H54 (cell line): ENCODE measurements around the gene TAS2R46.
"Not testable (repeated sequence)": the region's sequence is repeated elsewhere in the genome, so short reads cannot be mapped to it uniquely, and the experiment has no call there.

Experiments used
- DNase-seq: peaks from one replicate; pipeline ENCODE4 v3.0.0; 2011; ENCODE audit warnings: low spot score, mixed read lengths; ENCODE audit not compliant: insufficient read length
- FAIRE-seq: peaks from 3 replicates; lab custom pipeline; 2011; peaks lifted over from hg19 to GRCh38; lab: Jason Lieb, UNC
- POLR2A ChIP-seq: IDR thresholded peaks from 2 replicates; pipeline ENCODE4 v1.6.1; 2011; ENCODE audit warnings: low read depth, mild to moderate bottlenecking, low read length

TAS2R46 gene

DNA sequence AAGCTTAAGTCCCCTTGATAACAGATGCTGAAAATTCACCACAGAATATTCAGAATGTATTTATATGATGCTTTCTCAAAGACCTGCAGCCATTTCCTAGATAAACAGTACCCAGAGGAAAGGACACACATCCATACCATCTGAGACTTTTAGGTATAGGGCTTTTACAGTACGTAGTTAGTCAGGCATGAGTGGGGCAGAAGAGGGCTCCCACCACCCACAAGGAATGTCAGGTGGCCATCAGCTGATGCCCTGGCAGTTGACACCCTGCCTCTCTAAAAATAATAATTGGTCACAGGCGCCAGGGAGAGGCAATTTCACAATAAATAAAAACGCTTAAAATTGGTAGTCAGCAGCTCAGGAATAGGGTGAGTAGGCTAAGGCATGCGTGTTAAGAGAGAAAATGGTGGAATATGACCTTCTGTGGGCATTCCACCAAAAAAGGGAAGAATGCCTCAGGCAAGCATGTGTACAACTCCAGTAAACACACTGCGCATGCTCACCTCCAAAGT is 7.8 kb upstream of the TAS2R46 start:
- no peak for TF ChIP-seq POLR2A
- DNase-seq, result no peak
- FAIRE-seq, result no peak

DNA sequence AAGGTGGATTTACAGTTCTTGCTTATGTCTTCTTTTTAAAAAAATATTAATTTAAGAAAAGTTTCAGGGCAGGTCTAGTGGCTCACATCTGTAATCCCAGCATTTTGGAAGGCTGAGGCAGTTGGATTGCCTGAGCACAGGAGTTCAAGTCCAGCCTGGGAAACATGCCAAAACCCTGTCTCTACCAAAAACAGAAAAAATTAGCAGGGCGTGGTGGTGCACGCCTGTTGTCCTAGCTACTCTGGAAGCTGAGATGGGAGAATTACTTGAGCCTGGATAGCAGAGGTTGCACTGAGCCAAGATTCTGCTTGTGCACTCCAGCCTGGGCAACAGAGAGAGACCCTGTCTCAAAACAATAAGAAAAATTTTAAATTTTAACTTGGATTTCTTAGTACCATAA is 5.4 kb upstream of the TAS2R46 start:
- DNase-seq, result no peak
- no peak for FAIRE-seq
- TF ChIP-seq POLR2A, result no peak

DNA sequence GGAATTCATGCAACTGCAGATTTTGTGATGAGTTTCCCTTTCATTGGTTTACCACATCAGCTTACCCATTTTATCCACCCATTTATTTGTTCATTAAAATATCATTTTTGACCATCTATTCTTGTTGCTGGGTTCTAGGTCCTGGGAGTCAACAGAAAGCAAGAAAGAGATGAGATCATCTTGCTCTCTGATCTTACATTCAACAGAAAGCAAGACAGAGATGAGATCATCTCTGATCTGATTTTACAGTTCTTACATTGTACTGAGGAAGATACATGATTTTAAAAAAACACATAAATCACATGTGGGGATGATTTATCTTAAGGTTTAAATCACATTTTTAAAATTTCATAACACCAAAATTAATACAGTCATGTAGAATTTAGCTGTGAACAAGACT is 2.3 kb downstream of the TAS2R46 start:
- DNase-seq (no peak), FAIRE-seq (peak; percentile 45)
- no peak for TF ChIP-seq POLR2A

DNA sequence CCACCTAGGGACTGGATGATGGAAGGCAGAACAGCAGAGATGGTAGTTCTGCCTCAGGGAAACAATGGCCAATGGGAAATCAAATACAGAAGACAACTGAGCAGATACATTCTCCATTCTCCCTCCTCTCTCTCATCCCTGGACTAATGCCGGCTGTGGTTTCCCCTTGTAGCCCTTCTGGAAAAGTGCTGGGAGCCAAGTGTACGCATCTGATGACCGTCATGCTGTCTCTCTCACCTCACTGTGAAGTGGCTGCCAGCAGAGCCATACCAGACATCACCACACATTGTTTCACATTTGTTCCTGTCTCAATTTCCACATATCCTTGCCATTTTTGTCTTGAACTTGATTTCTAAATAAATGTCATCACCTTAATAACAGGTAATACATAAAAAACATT is 3.1 kb downstream of the TAS2R46 start:
- no peak for TF ChIP-seq POLR2A
- no peak for DNase-seq
- FAIRE-seq, result peak; percentile 6

DNA sequence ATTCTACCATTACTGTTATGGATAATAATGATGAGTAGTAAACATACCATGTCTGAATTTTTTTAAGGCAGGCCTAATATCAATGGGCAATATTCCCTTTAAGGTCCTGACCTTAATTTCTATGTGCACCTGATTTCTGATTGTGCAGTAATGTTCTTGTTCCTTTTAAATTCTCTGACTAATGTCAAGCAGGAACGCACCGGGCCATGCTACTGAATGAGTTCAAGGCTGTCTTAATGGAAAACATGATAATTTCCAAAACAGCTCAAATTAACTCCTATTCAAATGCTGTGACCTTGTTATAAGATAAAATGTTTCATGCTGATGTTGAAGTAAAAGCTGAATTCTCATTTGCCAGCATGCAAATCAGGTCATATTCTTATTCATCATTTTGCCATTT is 6.8 kb downstream of the TAS2R46 start:
- TF ChIP-seq POLR2A, result no peak
- FAIRE-seq (peak; percentile 30), DNase-seq (no peak)

DNA sequence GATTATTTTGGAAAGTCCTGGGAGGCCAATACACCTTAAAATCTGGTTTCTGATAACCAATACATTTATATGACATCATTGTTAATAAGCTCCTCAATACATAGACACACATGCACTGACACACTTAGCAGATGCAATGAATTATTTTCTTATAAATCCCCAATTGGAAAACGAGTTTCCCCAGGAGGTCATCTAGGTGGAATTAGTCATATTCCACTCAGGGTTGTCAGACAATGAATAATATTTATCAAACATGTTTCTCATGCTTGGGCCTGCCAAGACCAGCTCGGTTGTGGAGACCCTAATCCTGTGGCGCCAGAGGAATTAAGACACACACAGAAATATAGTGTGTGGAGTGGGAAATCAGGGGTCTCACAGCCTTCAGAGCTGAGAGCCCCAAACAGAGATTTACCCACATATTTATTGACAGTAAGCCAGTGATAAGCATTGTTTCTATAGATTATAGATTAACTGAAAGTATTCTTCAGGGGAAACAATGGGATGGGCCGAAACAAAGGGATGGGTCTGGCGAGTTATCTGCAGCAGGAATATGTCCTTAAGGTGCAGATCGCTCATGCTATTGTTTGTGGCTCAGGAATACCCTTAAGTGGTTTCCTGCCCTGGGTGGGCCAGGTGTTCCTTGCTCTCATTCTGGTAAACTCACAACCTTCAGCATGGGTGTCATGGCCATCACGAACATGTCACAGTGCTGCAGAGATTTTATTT is 12.1 kb downstream of the TAS2R46 start:
- not testable (repeated sequence) for FAIRE-seq, DNase-seq

DNA sequence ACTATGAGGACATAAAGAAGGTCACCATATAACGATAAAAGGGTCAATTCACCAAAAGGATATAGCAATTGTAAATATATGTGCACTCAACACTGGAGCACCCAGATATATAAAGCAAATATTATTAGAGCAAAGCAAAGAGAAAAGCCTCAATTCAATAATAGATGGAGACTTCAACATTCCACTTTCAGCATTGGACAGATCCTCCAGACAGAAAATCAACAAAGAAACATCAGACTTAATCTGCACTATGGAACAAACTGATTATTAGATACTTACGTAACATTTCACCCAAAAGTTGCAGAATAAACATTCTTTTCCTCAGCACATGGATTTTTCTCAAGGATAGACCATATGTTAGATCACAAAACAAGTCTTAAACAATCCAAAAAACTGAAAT is 20.7 kb downstream of the TAS2R46 start:
- not testable (repeated sequence) for FAIRE-seq, DNase-seq

DNA sequence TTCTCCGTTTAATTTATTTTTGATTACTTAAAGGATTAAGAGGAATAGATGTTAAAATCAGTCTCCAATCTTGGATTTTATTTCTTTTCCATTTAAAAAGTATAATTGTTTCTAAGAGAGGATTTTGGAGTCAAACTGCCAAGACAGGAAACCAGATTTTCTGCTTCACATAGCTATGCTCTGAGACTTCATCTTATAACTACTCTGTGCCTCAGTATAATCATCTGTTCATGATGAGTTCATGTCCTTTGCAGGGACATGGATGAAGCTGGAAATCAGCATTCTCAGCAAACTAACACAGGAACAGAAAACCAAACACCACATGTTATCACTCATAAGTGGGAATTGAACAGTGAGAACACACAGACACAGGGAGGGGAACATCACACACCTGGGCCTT is 21.9 kb downstream of the TAS2R46 start:
- DNase-seq, result no peak
- peak; percentile 61 for FAIRE-seq
- TF ChIP-seq POLR2A, result no peak

DNA sequence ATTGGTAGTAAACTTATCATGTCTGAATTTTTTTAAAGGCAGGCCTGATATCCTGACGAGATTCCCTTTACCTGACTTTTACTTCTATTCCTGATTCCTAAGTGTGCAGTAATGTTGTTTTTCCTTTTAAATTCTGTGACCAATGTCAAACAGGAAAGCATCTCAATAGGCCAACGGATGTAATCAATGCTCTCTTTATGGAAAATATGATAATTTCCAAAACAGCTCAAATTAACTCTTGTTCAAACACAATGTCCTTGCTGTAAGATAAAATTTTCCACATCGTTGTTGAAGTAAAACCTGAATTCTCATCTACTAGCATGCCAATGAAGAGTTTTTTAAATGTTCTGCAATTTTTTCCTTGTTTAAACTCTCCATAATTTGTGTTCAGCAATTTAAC is 22.9 kb downstream of the TAS2R46 start:
- DNase-seq (no peak), FAIRE-seq (peak; percentile 36)
- no peak for TF ChIP-seq POLR2A

DNA sequence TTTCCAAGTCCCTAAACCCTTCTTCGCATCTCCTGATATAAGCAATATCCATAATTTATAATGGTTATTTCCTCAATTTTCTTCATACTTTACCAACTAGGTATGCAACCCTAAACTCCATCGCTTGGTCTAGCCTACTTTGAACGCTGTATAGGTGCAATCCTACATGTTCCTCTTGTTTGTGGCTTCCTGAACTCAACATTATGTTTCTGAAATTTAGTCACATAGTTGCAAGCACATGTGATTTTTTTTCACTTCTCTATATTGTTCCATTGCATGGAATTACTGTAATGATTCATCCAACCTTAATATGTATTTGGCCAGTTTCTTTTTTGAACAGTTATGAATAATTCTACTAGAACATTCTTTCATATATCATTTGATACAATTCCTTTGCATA is 28.1 kb downstream of the TAS2R46 start:
- FAIRE-seq, DNase-seq: not testable (repeated sequence)

DNA sequence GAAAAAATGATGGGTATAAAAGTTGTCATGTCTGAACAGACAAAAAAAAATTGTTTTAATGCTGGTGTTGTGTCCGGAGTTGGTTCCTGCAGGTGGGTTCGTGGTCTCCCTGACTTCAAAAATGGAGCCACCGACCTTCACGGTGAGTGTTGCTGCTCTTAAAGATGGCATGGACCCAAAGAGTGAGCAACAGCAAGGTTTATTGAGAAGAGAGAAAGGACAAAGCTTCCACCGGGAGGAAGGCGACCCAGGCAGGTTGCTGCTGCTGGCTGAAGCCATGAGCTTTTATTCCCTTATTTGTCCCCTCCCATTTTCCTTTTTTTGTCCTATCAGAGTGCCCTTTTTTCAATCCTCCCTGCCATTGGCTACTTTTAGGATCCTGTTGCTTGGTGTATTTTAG is 30.8 kb downstream of the TAS2R46 start, which contains the start of gene TAS2R31:
Gene TAS2R31 (minus strand): TSS at position 101 of the 400 bp plus-strand sequence. CDS start 72 bp downstream, at position 29.
- TF ChIP-seq POLR2A, result no peak
- no peak for FAIRE-seq
- no peak for DNase-seq

DNA sequence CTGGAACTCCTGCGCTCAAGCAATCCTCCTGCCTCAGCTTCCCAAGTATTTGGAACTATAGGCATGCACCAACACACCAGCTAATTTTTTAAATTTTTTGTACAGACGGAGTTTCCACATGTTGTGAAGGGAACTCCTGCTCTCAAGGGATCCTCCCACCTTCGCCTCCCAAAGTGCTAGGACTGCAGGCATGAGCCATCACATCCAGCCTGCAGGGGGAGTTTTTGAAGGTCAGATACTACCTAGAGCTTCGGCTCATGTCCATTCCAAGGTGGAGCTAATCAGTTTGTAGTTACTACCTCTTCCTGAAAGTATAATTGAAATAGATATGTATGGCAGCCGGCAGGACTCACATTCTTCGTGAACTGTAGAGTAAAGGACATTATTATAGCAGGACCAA is 36.0 kb downstream of the TAS2R46 start:
- DNase-seq, result no peak
- FAIRE-seq, result no peak
- TF ChIP-seq POLR2A, result no peak

DNA sequence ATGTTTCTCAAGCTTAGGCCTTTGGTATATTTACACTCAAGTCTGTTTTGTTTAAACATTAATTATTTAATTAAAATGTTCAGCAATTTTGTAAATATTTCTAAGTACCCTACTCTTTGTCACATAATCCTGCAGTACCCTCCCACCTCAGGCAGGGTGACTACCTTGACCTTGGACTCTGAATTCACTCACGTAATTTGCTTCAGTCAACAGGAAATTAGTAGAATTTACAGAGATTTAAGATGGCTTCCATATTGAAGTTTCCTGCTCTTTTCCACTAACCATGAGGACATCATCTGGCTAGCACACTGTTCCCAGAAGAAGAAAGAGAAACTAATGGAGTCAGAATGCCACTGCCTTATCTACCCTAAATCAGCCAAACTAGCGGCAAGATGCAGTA is 38.7 kb downstream of the TAS2R46 start:
- no peak for DNase-seq
- FAIRE-seq, result no peak
- no peak for TF ChIP-seq POLR2A

DNA sequence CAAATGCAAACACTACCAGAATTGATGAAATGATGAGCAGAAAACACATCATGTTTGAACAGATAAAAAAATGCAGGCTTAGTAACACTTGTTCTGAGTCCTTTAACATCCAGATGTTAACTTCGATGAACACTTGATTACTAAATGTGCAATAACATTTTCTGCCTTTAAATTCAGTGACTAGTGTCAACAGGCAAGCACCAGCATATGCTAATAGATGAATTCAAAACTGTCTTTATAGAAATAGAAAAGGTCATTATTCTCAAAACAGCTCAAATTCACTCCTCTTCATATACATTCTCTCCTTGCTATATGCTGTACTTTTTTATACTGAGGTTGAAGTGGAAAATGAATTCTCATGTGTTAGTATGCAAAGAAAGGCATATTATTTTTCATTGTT is 39.6 kb downstream of the TAS2R46 start, which contains the start of gene TAS2R19:
Gene TAS2R19 (minus strand): TSS at position 101 of the 400 bp plus-strand sequence. CDS start 49 bp downstream, at position 52.
- peak; percentile 62 for FAIRE-seq
- TF ChIP-seq POLR2A, result no peak
- DNase-seq, result no peak

DNA sequence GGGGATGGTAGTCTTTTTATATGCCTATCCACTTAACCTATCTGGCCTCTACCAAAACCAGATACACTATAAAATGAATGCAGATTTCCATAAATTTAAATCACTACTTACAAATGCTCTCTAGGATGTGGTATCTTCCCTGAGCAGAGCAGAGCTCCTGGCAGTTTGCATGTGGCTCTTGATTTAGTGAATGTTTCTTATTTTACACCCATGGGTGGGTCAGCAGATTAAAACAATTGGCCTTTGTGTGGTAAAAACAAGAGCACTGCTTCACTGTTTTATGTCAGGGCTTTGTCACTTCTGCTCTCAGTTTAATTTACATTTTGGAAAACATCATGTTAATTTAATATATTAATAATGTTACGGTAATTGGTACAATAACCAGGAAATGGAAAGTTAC is 45.2 kb downstream of the TAS2R46 start:
- no peak for DNase-seq
- no peak for TF ChIP-seq POLR2A

More for the DNA sequence above, 45.2 kb downstream of the TAS2R46 start:
- no peak for FAIRE-seq
